ENCODE data around the gene ANKFN1. TPM values are rescaled to one million over a fixed set of nuclear protein-coding genes. Genes with fewer than 3 reads are reported as not detected.

Gene ANKFN1
- total RNA-seq, 2 donors from 2014 or later, result 0.26 to 0.33 TPM

GRCh38 chr17:56136301-56136700 is 17.0 kb upstream of the ANKFN1 start:
- no peaks in the 10 kb centered on the region for H3K9me3 ChIP-seq
- ATAC-seq (peak; percentile 15), DNase-seq (peak in 1 of 4 donors; percentile 8)
- H3K27ac ChIP-seq, result no peak overlapping the region
- no peak overlapping the region for H3K4me3 ChIP-seq
- intact Hi-C loops (cut with DNase I), result no loop called here
- H3K27me3 ChIP-seq, result no peaks in the 10 kb centered on the region
- H3K4me1 ChIP-seq, result no peaks in the 10 kb centered on the region
- H3K36me3 ChIP-seq (replicated peaks in 1 of 2; ENCODE audit: insufficient read depth in 1 of 2, low read depth in 2 of 2), result no peaks in the 10 kb centered on the region
- 55 to 82% methylated on average over 1 of the region's 1 CpG for WGBS, 2 donors
- TF ChIP-seq CTCF (IDR thresholded peaks at IDR 0.05), result no peak
- TF ChIP-seq POLR2A (IDR thresholded peaks at IDR 0.05), result no peak

DNA sequence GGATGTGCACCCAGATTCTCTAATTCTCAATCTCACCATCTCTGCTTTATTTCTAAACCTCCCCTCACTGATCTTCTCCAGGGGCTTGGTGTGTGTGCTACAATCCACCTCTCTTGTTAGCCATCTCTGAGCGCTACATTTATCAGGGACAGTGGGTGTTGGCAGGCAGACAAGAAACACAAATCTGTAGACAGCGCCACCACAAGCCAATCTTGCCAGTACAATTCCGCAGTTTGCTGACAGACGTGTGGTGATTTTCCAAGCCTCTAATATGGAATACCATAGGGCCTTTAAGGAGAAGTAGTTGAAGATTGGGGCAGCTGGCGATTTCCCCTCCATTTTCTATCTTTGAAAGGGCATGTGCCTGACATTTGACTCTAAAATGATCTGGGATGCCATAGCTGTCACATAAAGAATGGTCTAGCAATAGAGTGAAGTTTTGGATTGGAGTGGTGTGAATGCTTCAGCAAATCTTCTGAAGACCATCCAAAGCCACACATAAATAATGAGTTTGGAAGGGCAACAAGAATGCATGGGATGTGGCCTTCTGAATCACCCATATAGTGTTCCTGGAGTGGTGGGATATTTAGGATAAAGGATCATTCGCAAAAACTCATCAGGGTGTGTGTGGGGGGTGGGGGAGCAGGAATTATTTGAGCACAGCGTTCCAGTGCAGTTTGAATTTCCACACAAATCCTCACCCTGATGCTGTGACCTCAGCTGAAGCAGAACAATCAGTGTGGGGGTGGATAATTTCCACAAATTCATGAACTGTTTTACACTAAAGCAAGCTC is 12.0 kb upstream of the ANKFN1 start:
- TF ChIP-seq POLR2A (IDR thresholded peaks at IDR 0.05), result no peak
- no peak for TF ChIP-seq CTCF (IDR thresholded peaks at IDR 0.05)
- ATAC-seq, result no peak
- H3K27me3 ChIP-seq, result no peaks in the 10 kb centered on the region
- intact Hi-C loops (cut with DNase I), result no loop called here
- no peak overlapping the region for H3K4me3 ChIP-seq
- 70 to 74% methylated on average over 7 of the region's 7 CpGs for WGBS, 2 donors
- H3K27ac ChIP-seq, result no peak overlapping the region
- no peak for DNase-seq
- no peaks in the 10 kb centered on the region for H3K9me3 ChIP-seq
- no peaks in the 10 kb centered on the region for H3K36me3 ChIP-seq (replicated peaks in 1 of 2; ENCODE audit: insufficient read depth in 1 of 2, low read depth in 2 of 2)
- no peaks in the 10 kb centered on the region for H3K4me1 ChIP-seq

- H3K4me1 ChIP-seq, result no peaks in the 10 kb centered on the region
- H3K27me3 ChIP-seq, result no peaks in the 10 kb centered on the region
- WGBS, 2 donors, result 64 to 68% methylated on average over 1 of the region's 1 CpG
- DNase-seq, result peak in 3 of 4 donors; percentile 6 to 25 (median 15)
- no peaks in the 10 kb centered on the region for H3K36me3 ChIP-seq (replicated peaks in 1 of 2; ENCODE audit: insufficient read depth in 1 of 2, low read depth in 2 of 2)
- TF ChIP-seq POLR2A (IDR thresholded peaks at IDR 0.05) (no peak), CTCF (IDR thresholded peaks at IDR 0.05) (no peak)
- H3K4me3 ChIP-seq, result no peak overlapping the region
- no peaks in the 10 kb centered on the region for H3K9me3 ChIP-seq
- ATAC-seq, result peak; percentile 40
- intact Hi-C loops (cut with DNase I), result no loop called here
- H3K27ac ChIP-seq, result no peak overlapping the region
Measured at GRCh38 chr17:56142325-56142724, 10.9 kb upstream of the ANKFN1 start.

DNA sequence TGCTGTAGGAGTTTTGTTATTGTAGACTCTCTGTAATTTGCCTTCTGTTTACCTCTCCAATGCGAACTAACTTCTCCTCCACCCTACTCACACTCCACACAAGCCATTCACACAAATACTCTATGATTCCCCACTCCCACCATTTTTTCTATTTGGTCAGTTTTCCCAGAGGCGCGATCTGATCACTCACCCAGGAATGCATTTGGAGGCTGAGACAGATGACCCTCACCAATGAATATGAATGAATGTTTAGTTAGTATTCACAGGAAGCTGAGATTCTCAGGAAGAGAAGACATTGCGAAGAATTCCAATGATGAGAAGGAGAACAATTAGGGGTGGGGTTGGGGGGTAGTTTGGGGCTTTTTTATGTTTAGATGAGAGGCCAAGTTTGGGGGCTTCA is 10.5 kb upstream of the ANKFN1 start:
- TF ChIP-seq POLR2A (IDR thresholded peaks at IDR 0.05), result no peak
- no peak for TF ChIP-seq CTCF (IDR thresholded peaks at IDR 0.05)
- Histone ChIP-seq H3K36me3 (replicated peaks in 1 of 2; ENCODE audit: insufficient read depth in 1 of 2, low read depth in 2 of 2) (no peaks in the 10 kb centered on the region), H3K27me3 (no peaks in the 10 kb centered on the region), H3K9me3 (no peaks in the 10 kb centered on the region), H3K4me1 (no peaks in the 10 kb centered on the region), H3K27ac (no peak overlapping the region), H3K4me3 (no peak overlapping the region)
- WGBS, 2 donors, result 82 to 92% methylated on average over 4 of the region's 4 CpGs
- intact Hi-C loops (cut with DNase I), result no loop called here
- DNase-seq, result no peak
- ATAC-seq, result no peak

DNA sequence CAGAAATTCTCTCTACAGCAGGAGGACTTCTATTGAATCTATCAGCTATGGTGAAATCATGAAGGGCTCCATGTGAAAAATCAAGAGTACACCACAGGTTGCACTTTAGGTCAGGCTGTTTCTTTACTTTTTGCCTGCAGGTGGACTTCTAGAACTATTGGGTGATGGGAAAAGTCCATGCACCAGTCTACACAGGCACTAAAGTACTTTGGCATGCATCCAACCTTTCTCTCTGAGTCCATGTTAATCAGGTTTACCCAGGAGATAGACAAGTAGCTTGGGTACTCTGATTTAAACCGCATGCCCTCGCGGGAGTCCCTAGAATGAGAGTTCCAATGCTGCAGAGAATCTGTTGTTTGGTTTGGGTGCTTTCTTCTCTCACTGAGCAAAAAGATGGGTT is 9.1 kb upstream of the ANKFN1 start:
- no peak for ATAC-seq
- WGBS, 2 donors, result 24 to 60% methylated on average over 3 of the region's 3 CpGs

More for the DNA sequence above, 9.1 kb upstream of the ANKFN1 start:
- no peak overlapping the region for H3K27ac ChIP-seq
- no peaks in the 10 kb centered on the region for H3K27me3 ChIP-seq
- no peak for TF ChIP-seq CTCF (IDR thresholded peaks at IDR 0.05)
- TF ChIP-seq POLR2A (IDR thresholded peaks at IDR 0.05), result no peak
- intact Hi-C loops (cut with DNase I), result no loop called here
- DNase-seq, result no peak
- H3K4me1 ChIP-seq, result no peaks in the 10 kb centered on the region
- no peak overlapping the region for H3K4me3 ChIP-seq
- H3K9me3 ChIP-seq, result no peaks in the 10 kb centered on the region
- H3K36me3 ChIP-seq (replicated peaks in 1 of 2; ENCODE audit: insufficient read depth in 1 of 2, low read depth in 2 of 2), result no peaks in the 10 kb centered on the region

Data from body of pancreas (tissue), 4 donors.